Measurements from ENCODE around the gene ZPR1.

- no peak for TF ChIP-seq POLR2A (IDR thresholded peaks at IDR 0.05)
- TF ChIP-seq, protein P1, sequence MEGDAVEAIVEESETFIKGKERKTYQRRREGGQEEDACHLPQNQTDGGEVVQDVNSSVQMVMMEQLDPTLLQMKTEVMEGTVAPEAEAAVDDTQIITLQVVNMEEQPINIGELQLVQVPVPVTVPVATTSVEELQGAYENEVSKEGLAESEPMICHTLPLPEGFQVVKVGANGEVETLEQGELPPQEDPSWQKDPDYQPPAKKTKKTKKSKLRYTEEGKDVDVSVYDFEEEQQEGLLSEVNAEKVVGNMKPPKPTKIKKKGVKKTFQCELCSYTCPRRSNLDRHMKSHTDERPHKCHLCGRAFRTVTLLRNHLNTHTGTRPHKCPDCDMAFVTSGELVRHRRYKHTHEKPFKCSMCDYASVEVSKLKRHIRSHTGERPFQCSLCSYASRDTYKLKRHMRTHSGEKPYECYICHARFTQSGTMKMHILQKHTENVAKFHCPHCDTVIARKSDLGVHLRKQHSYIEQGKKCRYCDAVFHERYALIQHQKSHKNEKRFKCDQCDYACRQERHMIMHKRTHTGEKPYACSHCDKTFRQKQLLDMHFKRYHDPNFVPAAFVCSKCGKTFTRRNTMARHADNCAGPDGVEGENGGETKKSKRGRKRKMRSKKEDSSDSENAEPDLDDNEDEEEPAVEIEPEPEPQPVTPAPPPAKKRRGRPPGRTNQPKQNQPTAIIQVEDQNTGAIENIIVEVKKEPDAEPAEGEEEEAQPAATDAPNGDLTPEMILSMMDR (IDR thresholded peaks at IDR 0.05) = no peak
Measured at GRCh38 chr11:116793772-116794097, 5.9 kb upstream of the ZPR1 start.
